ENCODE results near the gene PCDH9.
"Not testable (repeated sequence)": the region's sequence is repeated elsewhere in the genome, so short reads cannot be mapped to it uniquely, and the experiment has no call there.

DNA sequence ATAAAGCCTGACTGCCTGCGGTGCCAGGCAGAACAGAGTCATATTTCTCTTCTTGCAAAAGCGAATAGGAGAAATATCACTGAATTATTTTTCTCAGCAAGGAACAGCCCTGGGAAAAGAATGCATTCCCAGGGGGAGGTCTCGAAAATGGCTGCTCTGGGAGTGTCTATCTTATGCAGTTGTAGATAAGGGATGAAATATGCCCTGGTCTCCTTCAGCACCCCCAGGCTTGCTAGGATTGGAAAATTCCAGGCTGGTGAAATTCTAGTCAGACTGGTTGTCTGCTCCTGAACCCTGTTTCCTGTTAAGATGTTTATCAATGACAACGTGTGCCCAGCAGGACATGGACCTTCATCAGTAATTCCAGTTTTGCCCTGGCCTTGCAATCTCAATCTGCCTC is 469.5 kb downstream of the PCDH9 start:
- TF ChIP-seq, protein P1, sequence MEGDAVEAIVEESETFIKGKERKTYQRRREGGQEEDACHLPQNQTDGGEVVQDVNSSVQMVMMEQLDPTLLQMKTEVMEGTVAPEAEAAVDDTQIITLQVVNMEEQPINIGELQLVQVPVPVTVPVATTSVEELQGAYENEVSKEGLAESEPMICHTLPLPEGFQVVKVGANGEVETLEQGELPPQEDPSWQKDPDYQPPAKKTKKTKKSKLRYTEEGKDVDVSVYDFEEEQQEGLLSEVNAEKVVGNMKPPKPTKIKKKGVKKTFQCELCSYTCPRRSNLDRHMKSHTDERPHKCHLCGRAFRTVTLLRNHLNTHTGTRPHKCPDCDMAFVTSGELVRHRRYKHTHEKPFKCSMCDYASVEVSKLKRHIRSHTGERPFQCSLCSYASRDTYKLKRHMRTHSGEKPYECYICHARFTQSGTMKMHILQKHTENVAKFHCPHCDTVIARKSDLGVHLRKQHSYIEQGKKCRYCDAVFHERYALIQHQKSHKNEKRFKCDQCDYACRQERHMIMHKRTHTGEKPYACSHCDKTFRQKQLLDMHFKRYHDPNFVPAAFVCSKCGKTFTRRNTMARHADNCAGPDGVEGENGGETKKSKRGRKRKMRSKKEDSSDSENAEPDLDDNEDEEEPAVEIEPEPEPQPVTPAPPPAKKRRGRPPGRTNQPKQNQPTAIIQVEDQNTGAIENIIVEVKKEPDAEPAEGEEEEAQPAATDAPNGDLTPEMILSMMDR (conservative IDR thresholded peaks at IDR 0.05 in 1 of 2, IDR thresholded peaks at IDR 0.05 in 1 of 2; ENCODE audit: extremely low read depth in 1 of 2, insufficient read depth in 1 of 2, low read depth in 1 of 2, low read length in 2 of 2) = not testable (repeated sequence)
- TF ChIP-seq EZH2 (IDR thresholded peaks at IDR 0.05; ENCODE audit: borderline replicate concordance, low read length) = not testable (repeated sequence)

Data from mammary epithelial cell (primary cell).